Thoracic aorta (tissue), 2 donors: ENCODE measurements around the gene NEDD4L. TPM values are rescaled to one million over a fixed set of nuclear protein-coding genes. Genes with fewer than 3 reads are reported as not detected.

ENCODE experiments used
- ATAC-seq: fragments of 150-250 bp; one replicate; pipeline ENCODE4 v1.8.0; 2017; ENCODE audit warnings: low read depth; ENCODE audit not compliant: insufficient number of reproducible peaks, low FRiP score
- DNase-seq: peaks from one replicate; pipeline ENCODE4 v3.0.0-alpha.2; 2020; ENCODE audit warnings: low spot score
- H3K27ac ChIP-seq, 2 donors: fragments of 200-600 bp; sonication (generic); 1 replicate in 1 of 2; 2 replicates in 1 of 2; pipeline ENCODE4 v1.5.1; 2016; ENCODE audit warnings: mild to moderate bottlenecking in 2 of 2, moderate library complexity in 2 of 2
- H3K27me3 ChIP-seq: fragments of 200-600 bp; sonication (generic); replicated peaks from 2 replicates; pipeline ENCODE4 v1.6.0; 2016; ENCODE audit warnings: mild to moderate bottlenecking; ENCODE audit not compliant: insufficient read depth
- H3K36me3 ChIP-seq: fragments of 200-600 bp; sonication (generic); one replicate; pipeline ENCODE4 v1.5.1; 2016
- H3K4me1 ChIP-seq, 2 donors: fragments of 200-600 bp; sonication (generic); 1 replicate in 1 of 2; 2 replicates in 1 of 2; pipeline versions ENCODE4 v1.5.1 to v1.6.0; 2016; ENCODE audit warnings: low read depth in 2 of 2, mild to moderate bottlenecking in 1 of 2; ENCODE audit not compliant: control insufficient read depth in 1 of 2
- H3K4me3 ChIP-seq: fragments of 200-600 bp; sonication (generic); 2 replicates; pipeline ENCODE4 v1.5.1; 2016; ENCODE audit warnings: mild to moderate bottlenecking
- H3K9me3 ChIP-seq: fragments of 200-600 bp; sonication (generic); 2 replicates; pipeline ENCODE4 v1.5.1; 2016
- CTCF ChIP-seq: fragments of 200-600 bp; sonication (generic); IDR thresholded peaks from one replicate; pipeline ENCODE4 v1.5.1; 2019; ENCODE audit warnings: antibody characterized with exemption
- total RNA-seq, 2 donors: library from RNA; depleted of rRNA; stranded (reverse); fragments of >200 nt; gene quantifications; one replicate each; pipeline versions ENCODE4 v1.1.0 to v1.2.3, GENCODE V29; 2016

Gene NEDD4L
- total RNA-seq, 2 donors from 2014 or later: 13.9 to 22.9 TPM

GRCh38 chr18:58307441-58307840 is 263.4 kb downstream of the NEDD4L start:
- Histone ChIP-seq H3K4me3 (no peak overlapping the region), H3K9me3 (peaks cover 8% of the 10 kb centered on the region), H3K36me3 (no peaks in the 10 kb centered on the region), H3K4me1 (peaks cover 0 to 5% of the 10 kb centered on the region in 2 donors), H3K27me3 (no peaks in the 10 kb centered on the region), H3K27ac (no peak overlapping the region)
- no peak for TF ChIP-seq CTCF
- DNase-seq (no peak), ATAC-seq (no peak)

- Histone ChIP-seq H3K27ac (no peak overlapping the region), H3K4me1 (peaks cover 0 to 5% of the 10 kb centered on the region in 2 donors), H3K36me3 (no peaks in the 10 kb centered on the region), H3K9me3 (peaks cover 8% of the 10 kb centered on the region), H3K4me3 (no peak overlapping the region), H3K27me3 (no peaks in the 10 kb centered on the region)
- no peak for TF ChIP-seq CTCF
- no peak for ATAC-seq
- DNase-seq: no peak
Measured at GRCh38 chr18:58308463-58308862, 264.4 kb downstream of the NEDD4L start.

GRCh38 chr18:58309099-58309498 is 265.1 kb downstream of the NEDD4L start:
- no peak for ATAC-seq
- peaks cover 8% of the 10 kb centered on the region for H3K9me3 ChIP-seq
- H3K4me1 ChIP-seq: peaks cover 0 to 11% of the 10 kb centered on the region in 2 donors
- H3K4me3 ChIP-seq: no peak overlapping the region
- H3K27me3 ChIP-seq: no peaks in the 10 kb centered on the region
- no peaks in the 10 kb centered on the region for H3K36me3 ChIP-seq
- no peak overlapping the region for H3K27ac ChIP-seq
- no peak for TF ChIP-seq CTCF
- DNase-seq: no peak

- Histone ChIP-seq H3K27me3 (no peaks in the 10 kb centered on the region), H3K4me3 (no peak overlapping the region), H3K4me1 (peaks cover 0 to 17% of the 10 kb centered on the region in 2 donors), H3K27ac (no peak overlapping the region), H3K9me3 (peaks cover 8% of the 10 kb centered on the region), H3K36me3 (no peaks in the 10 kb centered on the region)
- TF ChIP-seq CTCF: no peak
- ATAC-seq (no peak), DNase-seq (no peak)
Measured at GRCh38 chr18:58309610-58310239, 265.7 kb downstream of the NEDD4L start.

GRCh38 chr18:58310517-58310916 is 266.5 kb downstream of the NEDD4L start:
- no peak for ATAC-seq
- Histone ChIP-seq H3K9me3 (peaks cover 6% of the 10 kb centered on the region), H3K4me3 (no peak overlapping the region), H3K27ac (no peak overlapping the region), H3K27me3 (no peaks in the 10 kb centered on the region), H3K4me1 (peaks cover 0 to 20% of the 10 kb centered on the region in 2 donors), H3K36me3 (no peaks in the 10 kb centered on the region)
- DNase-seq: no peak
- no peak for TF ChIP-seq CTCF
